AG09309 (cell line): ENCODE data around the gene EAPP.
"Not testable (repeated sequence)": the region's sequence is repeated elsewhere in the genome, so short reads cannot be mapped to it uniquely, and the experiment has no call there.

Experiments
- DNase-seq: peaks from one replicate; pipeline ENCODE4 v3.0.0-alpha.2; 2010; ENCODE audit warnings: low read depth
- H3K4me3 ChIP-seq: 2 replicates; pipeline ENCODE4 v1.5.1; 2011; ENCODE audit warnings: mild to moderate bottlenecking, low read depth, low read length, moderate library complexity; ENCODE audit not compliant: control insufficient read depth
- CTCF ChIP-seq: IDR thresholded peaks from 2 replicates; pipeline ENCODE4 v1.5.1; 2011; ENCODE audit warnings: mild to moderate bottlenecking, low read depth, low read length, inconsistent platforms; ENCODE audit not compliant: insufficient read depth, control insufficient read depth; ENCODE audit errors: missing control alignments

EAPP gene

GRCh38 chr14:34507884-34508283 lies 31.6 kb downstream of the EAPP start:
- H3K4me3 ChIP-seq, result no peak overlapping the region
- no peak for DNase-seq
- TF ChIP-seq CTCF, result no peak

GRCh38 chr14:34507459-34507858 lies 32.0 kb downstream of the EAPP start:
- H3K4me3 ChIP-seq, result no peak overlapping the region

GRCh38 chr14:34505124-34505491 lies 34.4 kb downstream of the EAPP start:
- not testable (repeated sequence) for H3K4me3 ChIP-seq, DNase-seq

More at GRCh38 chr14:34507459-34507858, 32.0 kb downstream of the EAPP start:
- no peak for DNase-seq
- no peak for TF ChIP-seq CTCF

- DNase-seq, H3K4me3 ChIP-seq: not testable (repeated sequence)
Measured at GRCh38 chr14:34504027-34504426, 35.5 kb downstream of the EAPP start.

GRCh38 chr14:34502545-34503225 lies 36.8 kb downstream of the EAPP start:
- no peak for TF ChIP-seq CTCF
- H3K4me3 ChIP-seq, result no peak overlapping the region
- no peak for DNase-seq

- H3K4me3 ChIP-seq, result no peak overlapping the region
- TF ChIP-seq CTCF, result no peak
- no peak for DNase-seq
Measured at GRCh38 chr14:34502001-34502400, 37.5 kb downstream of the EAPP start.

- H3K4me3 ChIP-seq, result no peak overlapping the region
- no peak for TF ChIP-seq CTCF
- DNase-seq, result no peak
Measured at GRCh38 chr14:34501004-34501580, 38.4 kb downstream of the EAPP start.
